HepG2 (cell line): ENCODE data around the gene FXR2. TPM values are rescaled to one million over a fixed set of nuclear protein-coding genes. Genes with fewer than 3 reads are reported as not detected.

ENCODE experiments used
- GPN1 ChIP-seq: sonication (generic); formaldehyde crosslinking; IDR thresholded peaks from 2 replicates; pipeline ENCODE4 v1.5.1; 2020; ENCODE audit warnings: missing genetic modification reagents, borderline replicate concordance
- HHEX ChIP-seq: IDR thresholded peaks from 2 replicates; pipeline ENCODE4 v1.6.1; 2016; ENCODE audit warnings: control low read depth
- HMGA1 ChIP-seq: sonication (generic); formaldehyde crosslinking; conservative IDR thresholded peaks from 2 replicates; pipeline ENCODE4 v1.4.0; 2020; ENCODE audit warnings: missing genetic modification reagents
- ISX ChIP-seq: sonication (generic); formaldehyde crosslinking; conservative IDR thresholded peaks from 2 replicates; pipeline ENCODE4 v1.5.0; 2020; ENCODE audit warnings: missing genetic modification reagents
- NR2F1 ChIP-seq, 2 experiments: fragments of 450-650 bp in 1 of 2; formaldehyde crosslinking in 1 of 2; IDR thresholded peaks; 2 replicates each; pipeline versions ENCODE4 v1.5.0 to v1.6.1; 2016 to 2020; ENCODE audit warnings: mild to moderate bottlenecking in 1 of 2, missing compliant biosample characterization in 1 of 2, missing genetic modification reagents in 1 of 2, moderate library complexity in 1 of 2
- PCBP1 ChIP-seq: fragments of 200-400 bp; formaldehyde crosslinking; IDR thresholded peaks from 2 replicates; pipeline ENCODE4 v1.6.1; 2017; ENCODE audit warnings: mild to moderate bottlenecking, low read depth, low read length, borderline replicate concordance
- PRMT3 ChIP-seq: sonication (generic); formaldehyde crosslinking; IDR thresholded peaks from 2 replicates; pipeline ENCODE4 v1.8.1; 2022; ENCODE audit warnings: low read depth, mild to moderate bottlenecking, moderate library complexity, missing genetic modification reagents, borderline replicate concordance
- SUZ12 ChIP-seq: fragments of 150-350 bp; IDR thresholded peaks from 2 replicates; pipeline ENCODE4 v1.6.1; 2014; ENCODE audit warnings: low read depth, low read length
- TOPORS ChIP-seq: sonication (generic); formaldehyde crosslinking; IDR thresholded peaks from 2 replicates; pipeline ENCODE4 v1.8.0; 2023; ENCODE audit warnings: mild to moderate bottlenecking, missing genetic modification reagents
- ZNF207 ChIP-seq: fragments of 450-650 bp; IDR thresholded peaks from 2 replicates; pipeline ENCODE4 v1.6.1; 2016; ENCODE audit warnings: antibody characterized with exemption, borderline replicate concordance
- ZNF234 ChIP-seq: sonication (generic); formaldehyde crosslinking; conservative IDR thresholded peaks from 2 replicates; pipeline ENCODE4 v1.5.1; 2020; ENCODE audit warnings: mild to moderate bottlenecking, missing genetic modification reagents
- ZNF256 ChIP-seq: sonication (generic); formaldehyde crosslinking; conservative IDR thresholded peaks from 2 replicates; pipeline ENCODE4 v1.4.0; 2020; ENCODE audit warnings: missing genetic modification reagents
- ZNF589 ChIP-seq: sonication (generic); formaldehyde crosslinking; conservative IDR thresholded peaks from 2 replicates; pipeline ENCODE4 v1.8.0; 2022; ENCODE audit warnings: mild to moderate bottlenecking, moderate library complexity, missing genetic modification reagents
- ZNF7 ChIP-seq: IDR thresholded peaks from 2 replicates; pipeline ENCODE4 v1.6.1; 2016; ENCODE audit warnings: missing biosample characterization, missing genetic modification reagents
- ZNF747 ChIP-seq: sonication (generic); formaldehyde crosslinking; IDR thresholded peaks from 2 replicates; pipeline ENCODE4 v1.8.1; 2023; ENCODE audit warnings: missing genetic modification reagents, mild to moderate bottlenecking, borderline replicate concordance
- ZNF773 ChIP-seq: sonication (generic); formaldehyde crosslinking; IDR thresholded peaks from 2 replicates; pipeline ENCODE4 v1.4.0; 2020; ENCODE audit warnings: missing genetic modification reagents, borderline replicate concordance
- ZSCAN20 ChIP-seq: sonication (generic); formaldehyde crosslinking; IDR thresholded peaks from 2 replicates; pipeline ENCODE4 v1.4.0; 2020; ENCODE audit warnings: missing genetic modification reagents, mild to moderate bottlenecking, borderline replicate concordance
- polyA plus RNA-seq, 8 experiments: library from polyadenylated mRNA; depleted of rRNA in 3 of 8; stranded (reverse) in 7 of 8; unstranded in 1 of 8; fragments of >200 nt; fragmentation: Illumina TruSeq in 4 of 8; extraction: Trizol in 4 of 8; gene quantifications; 2 replicates each; pipeline versions ENCODE4 v1.2.1 to v1.2.3, GENCODE V29; 2011 to 2016; ENCODE audit warnings: low read depth in 4 of 8, missing spikeins in 1 of 8, mixed read lengths in 1 of 8; ENCODE audit not compliant: insufficient read depth in 1 of 8
- total RNA-seq, 5 experiments: library from RNA; depleted of rRNA; stranded (reverse); fragments of >200 nt; fragmentation: Illumina TruSeq; extraction: Trizol; gene quantifications; 2 replicates each; pipeline ENCODE4 v1.2.3, GENCODE V29; 2016; ENCODE audit warnings: low read depth in 1 of 5
- TF ChIP-seq, protein P1 (sequence below): sonication (generic); formaldehyde crosslinking; IDR thresholded peaks from 2 replicates; pipeline ENCODE4 v1.4.0; 2020; ENCODE audit warnings: missing genetic modification reagents
- TF ChIP-seq, protein P2 (sequence below): sonication (generic); formaldehyde crosslinking; IDR thresholded peaks from 2 replicates; pipeline ENCODE4 v1.8.0; 2022; ENCODE audit warnings: missing genetic modification reagents, mild to moderate bottlenecking, inconsistent platforms, borderline replicate concordance
- TF ChIP-seq, protein P3 (sequence below): sonication (generic); formaldehyde crosslinking; IDR thresholded peaks from 2 replicates; pipeline ENCODE4 v1.4.0; 2020; ENCODE audit warnings: missing genetic modification reagents
- TF ChIP-seq, protein P4 (sequence below): IDR thresholded peaks from 2 replicates; pipeline ENCODE4 v1.6.1; 2016; ENCODE audit warnings: low read depth

The FXR2 gene
- total and polyA plus RNA-seq, 2 of the 13 experiments (the other 11 are each of a cell fraction or from before 2014, with no cell fraction given): 20.9 to 24.4 TPM

DNA sequence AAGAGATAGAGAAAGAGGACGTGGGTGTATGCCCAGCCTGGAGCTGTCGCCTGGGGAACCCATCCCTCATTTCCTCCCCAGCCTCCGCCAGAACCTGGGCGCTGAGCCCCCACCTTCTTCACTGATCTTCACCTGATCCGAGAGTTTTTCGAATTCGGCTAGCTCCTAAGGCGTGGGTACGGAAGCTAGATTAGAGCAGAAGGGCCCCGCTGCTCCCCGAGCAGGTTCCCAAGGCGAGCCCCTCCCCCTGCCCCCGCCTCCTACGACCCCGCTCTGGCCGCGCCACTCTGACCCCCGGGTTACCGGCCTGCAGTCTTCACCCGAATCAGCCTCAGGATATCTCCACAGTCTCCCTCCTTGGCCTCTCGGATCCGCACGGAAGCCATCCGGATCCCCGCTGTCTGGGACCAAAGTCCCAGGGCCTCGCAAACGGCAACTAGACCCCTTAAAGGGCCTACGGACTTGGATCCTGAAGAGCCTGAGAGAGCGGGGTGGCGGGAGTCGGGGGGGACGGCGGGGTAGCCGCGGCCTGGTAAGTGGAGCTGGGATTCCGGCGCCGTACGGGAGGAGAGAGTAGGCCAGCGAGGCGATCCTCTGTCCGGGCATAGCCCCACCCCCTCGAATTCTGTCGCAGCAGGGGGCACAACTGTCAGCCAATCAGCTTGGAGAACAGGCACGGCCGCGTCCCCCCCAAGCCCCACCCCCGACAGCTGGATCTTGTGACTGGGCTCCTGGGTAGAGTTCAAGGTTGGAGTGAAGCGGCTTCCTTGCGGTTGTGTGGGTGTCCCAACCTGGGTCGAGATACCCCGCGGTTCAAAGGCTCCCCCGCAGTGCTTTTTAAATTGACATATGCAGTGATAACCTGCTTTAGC, 12.8 kb upstream of the FXR2 start, which contains the start of gene SAT2 (continued):
- TF ChIP-seq, protein P1, sequence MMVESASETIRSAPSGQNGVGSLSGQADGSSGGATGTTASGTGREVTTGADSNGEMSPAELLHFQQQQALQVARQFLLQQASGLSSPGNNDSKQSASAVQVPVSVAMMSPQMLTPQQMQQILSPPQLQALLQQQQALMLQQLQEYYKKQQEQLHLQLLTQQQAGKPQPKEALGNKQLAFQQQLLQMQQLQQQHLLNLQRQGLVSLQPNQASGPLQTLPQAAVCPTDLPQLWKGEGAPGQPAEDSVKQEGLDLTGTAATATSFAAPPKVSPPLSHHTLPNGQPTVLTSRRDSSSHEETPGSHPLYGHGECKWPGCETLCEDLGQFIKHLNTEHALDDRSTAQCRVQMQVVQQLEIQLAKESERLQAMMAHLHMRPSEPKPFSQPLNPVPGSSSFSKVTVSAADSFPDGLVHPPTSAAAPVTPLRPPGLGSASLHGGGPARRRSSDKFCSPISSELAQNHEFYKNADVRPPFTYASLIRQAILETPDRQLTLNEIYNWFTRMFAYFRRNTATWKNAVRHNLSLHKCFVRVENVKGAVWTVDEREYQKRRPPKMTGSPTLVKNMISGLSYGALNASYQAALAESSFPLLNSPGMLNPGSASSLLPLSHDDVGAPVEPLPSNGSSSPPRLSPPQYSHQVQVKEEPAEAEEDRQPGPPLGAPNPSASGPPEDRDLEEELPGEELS (CRISPR knock-in tag): peak; percentile 58
- TF ChIP-seq SUZ12: no peak
- TF ChIP-seq ZNF747 (CRISPR knock-in tag): no peak
- no peak for TF ChIP-seq HMGA1
- TF ChIP-seq, protein P2, sequence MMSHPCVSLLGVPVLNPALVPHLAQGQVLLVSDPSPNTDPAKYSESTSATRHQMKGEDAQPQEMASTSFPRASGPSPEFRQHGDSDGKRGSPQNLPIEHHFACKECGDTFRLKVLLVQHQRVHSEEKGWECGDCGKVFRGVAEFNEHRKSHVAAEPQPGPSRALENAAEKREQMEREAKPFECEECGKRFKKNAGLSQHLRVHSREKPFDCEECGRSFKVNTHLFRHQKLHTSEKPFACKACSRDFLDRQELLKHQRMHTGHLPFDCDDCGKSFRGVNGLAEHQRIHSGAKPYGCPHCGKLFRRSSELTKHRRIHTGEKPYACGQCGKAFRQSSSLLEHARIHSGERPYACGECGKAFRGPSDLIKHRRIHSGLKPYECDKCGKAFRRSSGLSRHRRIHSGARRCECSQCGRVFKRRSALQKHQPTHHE (CRISPR knock-in tag): no peak
- no peak for TF ChIP-seq ZNF773
- TF ChIP-seq, protein P3, sequence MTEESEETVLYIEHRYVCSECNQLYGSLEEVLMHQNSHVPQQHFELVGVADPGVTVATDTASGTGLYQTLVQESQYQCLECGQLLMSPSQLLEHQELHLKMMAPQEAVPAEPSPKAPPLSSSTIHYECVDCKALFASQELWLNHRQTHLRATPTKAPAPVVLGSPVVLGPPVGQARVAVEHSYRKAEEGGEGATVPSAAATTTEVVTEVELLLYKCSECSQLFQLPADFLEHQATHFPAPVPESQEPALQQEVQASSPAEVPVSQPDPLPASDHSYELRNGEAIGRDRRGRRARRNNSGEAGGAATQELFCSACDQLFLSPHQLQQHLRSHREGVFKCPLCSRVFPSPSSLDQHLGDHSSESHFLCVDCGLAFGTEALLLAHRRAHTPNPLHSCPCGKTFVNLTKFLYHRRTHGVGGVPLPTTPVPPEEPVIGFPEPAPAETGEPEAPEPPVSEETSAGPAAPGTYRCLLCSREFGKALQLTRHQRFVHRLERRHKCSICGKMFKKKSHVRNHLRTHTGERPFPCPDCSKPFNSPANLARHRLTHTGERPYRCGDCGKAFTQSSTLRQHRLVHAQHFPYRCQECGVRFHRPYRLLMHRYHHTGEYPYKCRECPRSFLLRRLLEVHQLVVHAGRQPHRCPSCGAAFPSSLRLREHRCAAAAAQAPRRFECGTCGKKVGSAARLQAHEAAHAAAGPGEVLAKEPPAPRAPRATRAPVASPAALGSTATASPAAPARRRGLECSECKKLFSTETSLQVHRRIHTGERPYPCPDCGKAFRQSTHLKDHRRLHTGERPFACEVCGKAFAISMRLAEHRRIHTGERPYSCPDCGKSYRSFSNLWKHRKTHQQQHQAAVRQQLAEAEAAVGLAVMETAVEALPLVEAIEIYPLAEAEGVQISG (CRISPR knock-in tag): peak; percentile 64
- TF ChIP-seq PRMT3 (CRISPR knock-in tag): no peak
- no peak for TF ChIP-seq ZNF234 (CRISPR knock-in tag)
- TF ChIP-seq ISX (CRISPR knock-in tag): 0 out of 2 replicates have a peak, but pooled peaks have one; percentile 34
- no peak for TF ChIP-seq ZNF589 (CRISPR knock-in tag)
- no peak for TF ChIP-seq PCBP1
- no peak for TF ChIP-seq ZNF256 (CRISPR knock-in tag)
- no peak; a peak in 1 of 4 replicates for TF ChIP-seq NR2F1 (CRISPR knock-in tag; IDR thresholded peaks at IDR 0.05)
- no peak for TF ChIP-seq GPN1 (CRISPR knock-in tag)
- TF ChIP-seq, protein P4, sequence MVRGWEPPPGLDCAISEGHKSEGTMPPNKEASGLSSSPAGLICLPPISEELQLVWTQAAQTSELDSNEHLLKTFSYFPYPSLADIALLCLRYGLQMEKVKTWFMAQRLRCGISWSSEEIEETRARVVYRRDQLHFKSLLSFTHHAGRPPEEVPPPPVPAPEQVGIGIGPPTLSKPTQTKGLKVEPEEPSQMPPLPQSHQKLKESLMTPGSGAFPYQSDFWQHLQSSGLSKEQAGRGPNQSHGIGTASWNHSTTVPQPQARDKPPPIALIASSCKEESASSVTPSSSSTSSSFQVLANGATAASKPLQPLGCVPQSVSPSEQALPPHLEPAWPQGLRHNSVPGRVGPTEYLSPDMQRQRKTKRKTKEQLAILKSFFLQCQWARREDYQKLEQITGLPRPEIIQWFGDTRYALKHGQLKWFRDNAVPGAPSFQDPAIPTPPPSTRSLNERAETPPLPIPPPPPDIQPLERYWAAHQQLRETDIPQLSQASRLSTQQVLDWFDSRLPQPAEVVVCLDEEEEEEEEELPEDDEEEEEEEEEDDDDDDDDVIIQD (CRISPR knock-in tag): peak; percentile 37; the same call in 1 of the 2 replicates
- no peak for TF ChIP-seq TOPORS
- TF ChIP-seq ZSCAN20 (CRISPR knock-in tag): 0 out of 2 replicates have a peak, but pooled peaks have one; percentile 29
- TF ChIP-seq ZNF207: no peak
- no peak for TF ChIP-seq HHEX (CRISPR knock-in tag)
- TF ChIP-seq ZNF7 (CRISPR knock-in tag): no peak
